ENCODE results near the gene CSRNP3.

DNA sequence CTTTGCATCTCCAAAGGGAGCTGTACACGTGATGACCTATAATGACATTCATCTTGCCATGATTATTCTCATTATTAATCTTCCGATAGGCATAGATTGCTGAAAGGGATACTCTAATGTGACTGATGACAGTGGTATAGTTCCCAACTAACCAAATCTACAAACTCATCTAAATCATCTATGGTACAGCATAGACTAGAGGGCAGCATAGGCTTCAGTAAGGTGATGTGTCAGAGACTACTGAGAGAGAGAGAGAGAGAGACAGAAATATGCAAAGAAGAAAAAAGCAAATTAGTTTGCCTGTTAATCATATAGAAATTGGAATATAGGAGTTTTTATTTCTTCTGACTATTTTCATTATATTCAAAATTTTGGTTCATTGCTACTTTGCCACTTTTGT, 89.3 kb downstream of the CSRNP3 start:
- TF ChIP-seq, protein P1, sequence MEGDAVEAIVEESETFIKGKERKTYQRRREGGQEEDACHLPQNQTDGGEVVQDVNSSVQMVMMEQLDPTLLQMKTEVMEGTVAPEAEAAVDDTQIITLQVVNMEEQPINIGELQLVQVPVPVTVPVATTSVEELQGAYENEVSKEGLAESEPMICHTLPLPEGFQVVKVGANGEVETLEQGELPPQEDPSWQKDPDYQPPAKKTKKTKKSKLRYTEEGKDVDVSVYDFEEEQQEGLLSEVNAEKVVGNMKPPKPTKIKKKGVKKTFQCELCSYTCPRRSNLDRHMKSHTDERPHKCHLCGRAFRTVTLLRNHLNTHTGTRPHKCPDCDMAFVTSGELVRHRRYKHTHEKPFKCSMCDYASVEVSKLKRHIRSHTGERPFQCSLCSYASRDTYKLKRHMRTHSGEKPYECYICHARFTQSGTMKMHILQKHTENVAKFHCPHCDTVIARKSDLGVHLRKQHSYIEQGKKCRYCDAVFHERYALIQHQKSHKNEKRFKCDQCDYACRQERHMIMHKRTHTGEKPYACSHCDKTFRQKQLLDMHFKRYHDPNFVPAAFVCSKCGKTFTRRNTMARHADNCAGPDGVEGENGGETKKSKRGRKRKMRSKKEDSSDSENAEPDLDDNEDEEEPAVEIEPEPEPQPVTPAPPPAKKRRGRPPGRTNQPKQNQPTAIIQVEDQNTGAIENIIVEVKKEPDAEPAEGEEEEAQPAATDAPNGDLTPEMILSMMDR (IDR thresholded peaks at IDR 0.05; ENCODE audit: poor library complexity), result no peak
- no peak for TF ChIP-seq EZH2 (IDR thresholded peaks at IDR 0.05; ENCODE audit: borderline replicate concordance)

All from hepatocyte (in vitro differentiated cells).